Measurements from ENCODE around the gene ATP13A1. TPM values are rescaled to one million over a fixed set of nuclear protein-coding genes. Genes with fewer than 3 reads are reported as not detected.
"Not testable (repeated sequence)": the region's sequence is repeated elsewhere in the genome, so short reads cannot be mapped to it uniquely, and the experiment has no call there.

The ATP13A1 gene
- total RNA-seq, 1 experiment from 2014 or later: 29.9 TPM

GRCh38 chr19:19665420-19665948 lies 2.0 kb upstream of the ATP13A1 start:
- DNase-seq (ENCODE audit: extremely low read depth, low read depth): not testable (repeated sequence)

DNA sequence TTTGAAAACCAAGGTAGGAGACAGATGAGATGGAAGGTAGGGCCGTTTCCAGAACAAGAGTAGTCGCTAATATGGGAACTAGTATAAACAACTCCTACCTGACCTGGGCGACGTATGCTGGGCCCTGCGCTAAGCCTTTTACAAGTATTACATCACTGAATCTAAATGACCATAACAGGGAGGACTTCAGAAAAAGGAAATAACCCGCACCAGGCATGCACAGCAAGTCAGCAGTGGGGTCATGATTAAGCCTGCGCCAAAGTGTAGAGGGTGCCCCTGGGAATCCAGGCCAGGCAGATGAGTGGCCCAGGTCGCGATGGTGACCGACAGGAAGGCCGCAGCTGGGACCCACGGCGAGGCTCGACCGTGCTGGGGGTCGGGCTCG lies 613 bp downstream of the ATP13A1 start:
- no peak for DNase-seq (ENCODE audit: extremely low read depth, low read depth)

GRCh38 chr19:19662344-19662743 lies 1.1 kb downstream of the ATP13A1 start:
- no peak for DNase-seq (ENCODE audit: extremely low read depth, low read depth)

DNA sequence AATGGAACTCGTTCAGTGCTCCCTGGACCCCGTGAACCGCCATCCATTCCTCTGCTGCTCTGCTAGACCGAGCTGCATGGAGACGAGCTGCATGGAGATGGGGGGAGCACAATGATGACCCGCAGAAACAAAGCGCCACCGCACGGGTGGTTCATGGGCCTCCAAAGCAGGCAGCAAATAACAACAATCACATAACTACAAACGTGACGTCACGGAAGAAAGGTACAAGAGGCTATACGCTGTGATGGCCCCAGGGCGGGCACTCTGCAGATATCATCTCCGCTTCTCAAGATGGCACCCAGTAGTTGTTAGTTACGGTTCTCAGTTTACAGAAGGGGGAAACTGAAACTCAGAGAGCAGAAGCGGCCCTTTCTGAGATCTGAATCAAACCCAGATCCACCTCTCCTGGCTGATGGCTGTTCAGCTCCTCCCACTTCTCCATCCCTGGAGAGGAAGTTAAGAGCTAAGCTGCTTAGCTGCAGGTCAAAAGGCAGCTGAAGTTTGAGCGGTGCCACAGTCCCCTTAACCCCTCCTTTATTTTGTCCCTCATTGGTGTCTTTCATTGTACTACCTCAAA lies 1.7 kb downstream of the ATP13A1 start:
- no peak for DNase-seq (ENCODE audit: extremely low read depth, low read depth)

DNA sequence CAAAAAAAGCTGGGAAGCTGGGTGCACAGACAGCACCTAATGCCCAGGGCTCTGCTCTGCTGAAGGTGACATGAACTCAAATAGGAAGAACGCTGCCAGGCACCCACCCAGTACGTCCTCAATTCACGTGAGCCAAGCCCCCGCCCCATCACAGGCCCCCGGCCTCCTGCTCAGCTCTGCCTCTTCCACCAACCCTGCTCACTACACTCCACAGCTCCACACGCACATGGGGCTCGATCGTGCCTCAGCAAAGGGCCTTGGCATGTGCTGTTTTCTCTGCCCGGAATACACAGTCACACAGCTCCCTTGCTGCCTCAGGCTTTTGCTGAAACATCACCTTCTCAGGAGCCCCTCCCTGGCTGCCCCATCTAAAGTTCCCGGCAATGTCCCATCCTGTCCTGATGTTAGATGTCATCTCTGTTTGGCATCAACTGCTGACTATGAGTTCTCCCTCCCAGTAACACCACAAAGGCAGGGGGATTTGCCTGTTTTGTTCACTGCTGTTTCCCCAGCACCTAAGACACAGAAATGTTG lies 2.3 kb downstream of the ATP13A1 start:
- no peak for DNase-seq (ENCODE audit: extremely low read depth, low read depth)

- DNase-seq (ENCODE audit: extremely low read depth, low read depth): no peak
Measured at GRCh38 chr19:19659646-19660245, 3.7 kb downstream of the ATP13A1 start.

DNA sequence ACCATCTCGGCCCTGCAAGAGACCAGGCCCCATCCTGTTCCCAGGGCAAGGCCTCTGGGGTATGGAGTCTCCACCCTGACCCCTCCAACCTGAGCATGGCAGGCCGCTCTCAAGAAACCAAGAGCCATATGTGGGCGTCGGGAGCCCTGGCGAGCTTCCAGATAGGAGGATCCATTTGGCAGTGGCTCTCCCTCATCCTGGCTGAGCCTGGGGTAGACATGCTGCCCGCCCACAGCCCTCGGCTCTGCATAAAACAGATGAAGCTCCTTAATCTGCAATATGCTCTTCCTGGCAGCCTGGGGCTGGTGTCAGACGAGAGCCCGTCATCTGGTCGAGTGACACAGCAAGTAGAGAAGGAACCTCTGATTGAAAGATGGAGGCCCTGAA lies 6.1 kb downstream of the ATP13A1 start:
- no peak for DNase-seq (ENCODE audit: extremely low read depth, low read depth)

- DNase-seq (ENCODE audit: extremely low read depth, low read depth): no peak
Measured at GRCh38 chr19:19656451-19657396, 6.8 kb downstream of the ATP13A1 start.

GRCh38 chr19:19655641-19656343 lies 7.7 kb downstream of the ATP13A1 start:
- no peak for DNase-seq (ENCODE audit: extremely low read depth, low read depth)

DNA sequence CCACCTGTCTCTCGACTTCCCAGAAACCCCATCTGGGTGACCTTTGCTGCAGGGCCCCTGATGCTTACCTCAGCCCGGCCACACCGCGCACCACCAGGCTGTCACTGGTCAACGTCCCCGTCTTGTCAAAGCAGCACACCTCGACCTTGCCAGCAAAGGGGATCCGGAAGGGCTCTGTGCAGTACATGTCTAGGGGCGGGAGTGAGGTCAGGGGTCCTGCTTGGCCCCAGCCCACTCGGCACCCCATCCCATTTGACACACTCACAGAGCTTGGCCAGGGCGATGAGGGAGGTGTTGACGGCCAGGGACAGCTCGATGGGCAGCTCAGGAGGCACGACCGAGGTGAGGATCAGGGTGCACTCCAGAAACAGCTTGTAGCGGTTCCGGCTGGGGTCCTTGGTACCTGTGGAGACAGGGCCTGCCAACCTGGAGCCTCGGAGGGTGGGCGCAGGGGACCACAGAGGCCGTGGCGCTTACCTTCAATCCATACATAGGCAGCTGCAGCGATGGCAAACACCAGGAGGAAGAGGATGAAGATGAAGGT lies 8.4 kb downstream of the ATP13A1 start:
- DNase-seq (ENCODE audit: extremely low read depth, low read depth): no peak

- DNase-seq (ENCODE audit: extremely low read depth, low read depth): no peak
Measured at GRCh38 chr19:19654441-19654840, 9.0 kb downstream of the ATP13A1 start.

GRCh38 chr19:19653597-19654147 lies 9.8 kb downstream of the ATP13A1 start:
- no peak for DNase-seq (ENCODE audit: extremely low read depth, low read depth)

GRCh38 chr19:19652482-19653295 lies 10.8 kb downstream of the ATP13A1 start:
- no peak for DNase-seq (ENCODE audit: extremely low read depth, low read depth)

DNA sequence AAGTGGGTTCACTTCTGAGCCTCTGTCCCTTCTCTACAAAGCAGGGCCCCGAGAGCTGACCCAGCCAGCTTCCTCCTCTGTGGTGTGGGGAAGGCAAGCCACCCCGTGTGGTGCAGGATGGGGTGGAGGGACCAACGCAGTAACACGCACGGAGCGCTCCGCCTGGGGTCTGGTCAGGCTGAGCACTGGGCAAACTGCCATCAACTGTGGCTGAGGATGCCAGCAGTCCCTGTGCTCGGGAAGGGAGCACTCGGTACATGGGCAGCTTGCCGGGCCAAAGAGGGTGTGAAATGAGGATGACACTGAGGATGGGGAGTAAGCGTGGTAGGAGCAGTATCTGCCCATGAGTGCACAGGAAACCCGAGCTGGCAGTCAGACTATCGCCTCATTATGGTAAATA lies 12.4 kb downstream of the ATP13A1 start:
- no peak for DNase-seq (ENCODE audit: extremely low read depth, low read depth)

- no peak for DNase-seq (ENCODE audit: extremely low read depth, low read depth)
Measured at GRCh38 chr19:19650331-19650730, 13.1 kb downstream of the ATP13A1 start.

DNA sequence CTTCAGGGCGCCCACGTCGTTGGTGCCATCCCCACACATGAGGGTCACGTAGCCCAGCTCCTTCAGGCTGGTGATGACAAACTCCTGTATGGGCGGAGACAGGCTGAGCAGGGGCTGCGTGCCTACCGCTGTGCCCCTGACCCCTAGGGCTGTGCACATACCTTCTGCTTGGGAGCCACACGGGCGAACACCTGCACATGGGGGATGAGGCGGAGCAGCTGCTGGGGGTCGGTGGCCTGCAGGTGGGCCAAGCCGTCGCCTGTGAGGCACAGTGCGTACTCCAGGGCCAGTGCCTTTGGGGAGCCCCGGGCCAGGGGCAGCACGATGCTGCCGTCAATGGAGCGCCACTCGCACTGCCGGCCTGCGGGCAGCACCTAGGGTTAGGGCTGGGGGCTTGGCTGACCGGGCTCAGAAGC lies 13.9 kb downstream of the ATP13A1 start:
- DNase-seq (ENCODE audit: extremely low read depth, low read depth): no peak

- no peak for DNase-seq (ENCODE audit: extremely low read depth, low read depth)
Measured at GRCh38 chr19:19649155-19649554, 14.3 kb downstream of the ATP13A1 start.

GRCh38 chr19:19647037-19647835 lies 16.2 kb downstream of the ATP13A1 start:
- DNase-seq (ENCODE audit: extremely low read depth, low read depth): no peak
